ENCODE results near the gene ARF1.

Gene ARF1

DNA sequence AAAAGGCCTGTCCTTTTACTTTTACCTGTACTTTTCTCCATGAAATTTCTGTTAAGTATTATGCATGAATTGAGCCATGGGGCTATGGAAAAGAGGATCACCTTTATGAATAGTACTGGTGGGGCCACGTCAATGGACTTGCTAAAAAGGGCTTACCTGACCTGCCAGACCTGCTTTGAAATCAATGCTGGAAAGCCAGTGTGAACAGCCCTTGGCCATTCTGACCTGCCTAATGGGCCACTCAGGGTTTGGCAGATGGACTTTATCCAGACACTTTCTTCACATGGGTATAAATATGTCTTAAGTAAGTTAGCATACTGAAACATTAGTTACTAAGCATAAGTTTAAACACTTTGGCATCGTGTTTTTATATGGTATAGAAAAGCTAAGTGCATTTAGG is 49.3 kb downstream of the ARF1 start:
- DNase-seq, result no peak

DNA sequence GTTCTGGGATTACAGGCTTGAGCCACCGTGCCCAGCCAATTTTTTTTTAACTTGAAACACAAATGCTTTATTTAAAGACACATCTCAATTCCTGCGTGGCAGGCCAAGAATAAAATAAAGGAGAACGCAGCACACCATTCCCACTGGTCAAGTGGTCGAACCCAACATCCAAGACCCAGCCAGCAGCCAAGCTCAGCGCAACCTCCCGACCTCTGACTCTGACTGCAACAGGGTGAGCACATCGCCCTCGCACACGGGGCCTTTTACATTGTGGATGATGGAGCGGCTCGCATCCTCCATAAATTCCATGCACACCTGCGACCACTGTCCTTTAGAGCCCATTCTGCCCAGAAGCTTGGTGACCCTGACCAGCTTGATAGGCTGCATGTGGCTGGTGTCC is 52.1 kb downstream of the ARF1 start:
- DNase-seq, result no peak

DNA sequence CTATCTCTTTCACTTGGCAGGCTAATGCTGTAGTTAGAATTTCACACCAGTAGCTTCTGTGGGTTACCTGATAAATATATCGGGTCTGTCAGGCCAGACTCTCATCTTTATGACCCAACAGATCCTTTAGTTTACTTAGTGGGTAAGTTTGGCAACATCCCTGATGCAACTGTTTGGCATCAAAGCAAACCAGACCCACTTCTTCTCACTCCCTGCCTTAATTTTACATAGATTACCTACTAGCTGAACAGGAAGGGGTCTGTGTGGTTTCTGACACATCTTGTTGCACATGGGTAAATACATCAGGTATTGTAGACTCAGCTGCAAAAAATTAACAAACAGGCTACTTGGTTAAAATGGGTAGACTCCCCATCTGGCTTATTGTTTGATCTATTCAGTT is 54.4 kb downstream of the ARF1 start:
- no peak for DNase-seq

DNA sequence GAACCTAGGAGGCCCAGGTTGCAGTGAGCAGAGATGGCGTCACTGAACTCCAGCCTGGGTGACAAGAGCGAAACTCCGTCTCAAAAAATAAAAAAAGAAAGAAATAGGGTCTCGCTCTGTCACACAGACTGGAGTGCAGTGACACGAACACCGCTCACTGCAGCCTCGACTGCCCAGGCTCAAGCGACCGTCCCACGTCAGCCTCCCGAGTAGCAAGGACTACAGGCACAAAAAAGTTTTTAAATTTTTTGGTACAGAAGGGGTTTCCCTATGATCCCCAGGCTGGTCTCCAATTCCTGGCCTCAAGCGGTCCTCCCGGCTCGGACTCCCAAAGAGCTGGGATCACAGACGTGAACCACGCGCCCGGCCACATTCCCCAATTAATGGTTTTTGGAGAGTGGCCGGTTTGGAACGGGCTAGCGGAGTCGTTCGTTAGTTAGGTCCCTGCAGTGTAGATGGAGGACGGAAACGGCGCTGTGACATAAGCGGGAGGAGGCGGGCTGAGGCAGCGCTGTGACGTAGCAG is 57.0 kb downstream of the ARF1 start:
- DNase-seq, result no peak

DNA sequence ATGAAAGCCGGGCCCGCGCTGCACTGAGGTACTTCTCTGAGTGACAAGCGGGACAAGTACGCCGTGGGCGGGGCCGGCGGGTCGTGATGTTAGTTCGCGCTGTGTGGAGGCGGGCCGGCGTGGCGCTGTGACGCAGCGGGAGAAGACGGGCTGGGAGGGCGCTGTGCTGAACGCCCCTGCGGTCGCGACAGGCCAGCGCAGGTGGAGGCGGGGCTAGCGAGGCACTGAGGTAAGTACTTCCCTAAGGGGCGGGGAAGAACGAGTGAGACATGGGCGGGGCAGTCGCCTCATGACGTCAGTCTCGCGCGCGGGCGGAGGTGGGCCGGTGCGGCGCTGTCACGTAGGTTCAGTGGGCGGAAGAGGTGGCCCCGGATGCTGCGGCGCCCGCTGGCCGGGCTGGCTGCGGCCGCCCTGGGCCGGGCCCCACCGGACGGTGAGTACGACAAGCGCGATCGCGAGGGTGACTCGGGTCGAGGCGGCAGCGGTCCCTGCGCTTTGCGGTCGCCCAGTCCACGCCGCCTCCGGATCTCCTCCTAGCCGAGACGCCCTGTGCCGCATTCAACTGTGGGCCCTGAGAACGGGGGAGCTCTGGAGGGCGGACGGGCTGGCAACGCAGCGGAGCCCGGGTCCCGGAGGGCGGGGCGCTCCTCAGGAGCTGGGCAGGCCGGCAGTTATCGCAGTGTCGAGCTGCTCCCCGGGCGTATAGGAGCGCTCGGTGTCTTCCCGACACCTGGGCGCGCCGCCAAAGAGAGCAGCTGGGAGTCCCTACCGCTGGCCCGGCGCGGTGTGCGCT is 57.6 kb downstream of the ARF1 start, which contains the start of gene GUK1:
Gene GUK1, plus strand, starts transcription at position 349 of the 793 bp plus-strand sequence. Its CDS starts 24 bp downstream, at position 373.
- DNase-seq, result peak; percentile 98

DNA sequence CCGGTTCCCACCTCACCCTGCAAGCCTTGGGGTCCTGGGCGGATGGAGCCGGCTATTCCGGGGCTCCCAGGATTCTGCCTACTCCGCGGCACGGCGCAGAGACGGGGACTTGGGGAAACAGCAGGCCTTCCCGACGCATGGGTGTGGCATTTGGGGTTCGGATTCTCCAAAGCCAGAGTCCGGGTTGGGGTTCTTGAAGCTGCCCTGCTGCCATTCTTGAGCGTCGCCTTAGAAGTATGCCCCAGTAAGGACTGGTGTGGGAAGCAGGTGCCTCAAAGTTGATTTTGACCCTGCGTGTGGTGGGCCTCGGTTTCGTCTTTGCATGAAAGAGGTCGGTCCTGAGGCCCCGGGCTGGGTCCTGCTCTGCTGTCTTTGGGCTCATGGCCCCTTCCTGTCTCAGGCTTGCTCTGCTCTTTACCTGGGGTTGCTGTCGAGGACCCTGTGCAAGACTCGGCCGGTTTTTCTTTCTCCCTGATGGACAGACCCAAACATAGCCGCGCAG is 58.3 kb downstream of the ARF1 start:
- DNase-seq, result no peak

DNA sequence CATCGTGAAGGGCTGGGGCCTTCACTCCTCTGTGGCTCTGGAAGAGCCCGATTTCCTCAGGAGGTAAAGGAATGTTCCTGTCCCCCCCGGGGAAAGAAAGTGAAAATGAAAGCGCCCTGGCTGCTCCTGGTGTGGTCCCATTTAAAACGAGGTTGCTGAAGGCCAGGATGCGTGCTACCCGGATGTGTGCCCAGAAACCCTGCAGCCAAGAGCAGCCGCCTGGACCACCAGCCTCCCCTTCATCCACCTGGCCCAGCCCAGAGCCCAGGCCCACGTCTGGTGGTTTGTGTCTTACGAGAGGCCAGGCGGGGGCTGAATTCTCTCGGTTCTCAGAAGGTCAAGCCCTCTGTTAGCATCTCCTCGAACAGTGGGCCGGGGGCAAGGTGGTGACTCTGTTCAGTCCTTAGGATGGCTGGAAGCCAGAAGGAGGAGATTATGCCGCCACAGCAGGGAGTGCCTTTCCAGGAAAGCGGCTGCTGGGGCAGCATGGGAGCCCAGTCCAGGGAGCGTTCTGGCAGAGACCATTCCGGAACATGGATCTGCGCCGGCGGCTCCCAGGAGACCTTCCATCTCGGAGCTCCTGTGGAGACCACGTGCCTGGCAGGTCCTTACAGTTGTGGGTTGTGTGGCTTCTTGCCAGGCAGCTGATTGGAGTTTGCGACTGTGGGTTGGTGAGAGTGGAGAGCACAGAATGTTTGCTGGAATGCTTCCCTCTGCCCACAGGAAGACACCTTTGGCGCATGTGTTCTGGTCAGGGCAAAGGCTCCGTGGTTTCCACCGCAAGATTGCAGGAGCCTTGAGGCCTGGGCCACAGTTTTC is 58.9 kb downstream of the ARF1 start:
- DNase-seq, result peak; percentile 65

DNA sequence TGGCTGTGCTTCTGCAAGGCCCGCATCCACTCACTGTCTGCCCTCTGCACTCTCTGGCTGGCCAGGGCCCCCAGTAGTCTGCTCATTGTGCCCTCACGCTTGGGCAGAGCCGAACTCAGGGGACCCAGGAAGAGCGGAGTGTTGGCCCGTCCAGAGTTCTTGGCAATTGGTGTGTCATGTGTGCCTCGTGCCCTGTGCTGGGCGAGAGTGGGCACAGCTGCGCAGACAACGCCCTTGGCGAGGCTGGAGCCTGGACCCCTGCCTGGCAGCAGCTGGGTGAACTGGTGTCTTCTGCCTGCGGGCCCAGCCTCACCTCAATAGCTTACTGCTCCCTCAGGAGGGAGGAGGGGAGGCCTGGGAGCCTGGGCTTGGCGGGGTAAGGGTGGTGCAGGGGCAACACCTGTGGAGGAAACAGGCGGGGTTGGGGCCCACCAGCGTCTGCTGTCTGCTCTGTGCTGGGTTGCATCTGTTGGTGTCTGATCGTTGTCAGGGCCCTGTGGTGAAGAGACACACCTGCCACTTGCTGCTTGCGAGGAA is 59.7 kb downstream of the ARF1 start:
- DNase-seq, result no peak

DNA sequence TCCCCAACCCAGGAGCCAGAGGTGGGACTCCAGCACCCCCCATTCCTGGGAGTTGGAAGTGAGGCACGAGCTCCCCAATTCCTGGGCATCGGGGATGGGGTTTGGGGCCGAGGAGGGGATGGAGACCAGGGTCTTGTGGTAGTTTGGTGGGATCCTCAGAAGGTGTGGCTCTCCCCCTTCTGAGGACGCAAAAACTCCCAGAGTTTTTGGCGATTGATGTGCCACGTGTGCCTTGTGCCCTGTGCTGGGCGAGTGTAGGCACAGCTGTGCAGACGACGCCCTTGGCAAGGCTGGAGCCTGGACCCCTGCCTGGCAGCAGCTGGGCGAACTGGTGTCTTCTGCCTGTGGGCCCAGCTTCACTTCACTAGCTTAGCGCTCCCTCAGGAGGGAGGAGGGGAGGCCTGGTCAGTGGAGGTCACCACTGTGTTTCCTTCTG is 60.2 kb downstream of the ARF1 start:
- no peak for DNase-seq

DNA sequence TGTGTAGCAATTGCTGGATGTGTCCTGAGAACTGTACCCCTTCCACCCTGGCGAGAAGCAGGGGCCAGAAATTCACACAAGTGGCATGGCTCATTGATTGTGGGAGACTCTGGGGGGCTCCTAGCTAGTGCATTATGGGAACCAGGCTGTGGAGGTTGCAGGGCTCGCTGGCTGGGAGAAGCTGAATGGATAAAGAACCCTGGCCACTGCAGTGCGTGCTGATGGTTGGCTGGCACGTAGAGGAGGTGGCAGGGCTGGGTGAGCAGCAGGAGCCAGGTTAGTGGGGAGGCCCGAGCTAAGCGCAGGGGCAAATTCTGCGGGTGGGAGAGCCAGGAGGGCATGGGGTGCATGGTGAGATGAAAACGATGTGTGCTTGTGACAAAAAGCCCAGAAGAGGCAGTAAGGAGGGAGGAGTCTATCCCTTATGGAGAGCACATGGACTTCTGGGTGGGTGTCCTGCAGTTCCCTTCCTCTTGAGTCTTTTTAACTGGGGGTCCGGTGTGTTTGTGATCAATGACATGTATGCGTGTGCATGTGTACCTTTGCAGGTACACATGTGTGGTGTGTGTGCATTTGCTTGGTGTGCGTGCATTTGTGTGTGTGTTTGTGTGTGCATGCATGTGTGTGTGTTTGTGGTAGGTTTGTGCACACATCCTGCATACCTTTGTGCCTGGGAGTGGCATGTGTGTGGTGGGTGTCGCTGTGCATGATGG is 61.1 kb downstream of the ARF1 start:
- no peak for DNase-seq

DNA sequence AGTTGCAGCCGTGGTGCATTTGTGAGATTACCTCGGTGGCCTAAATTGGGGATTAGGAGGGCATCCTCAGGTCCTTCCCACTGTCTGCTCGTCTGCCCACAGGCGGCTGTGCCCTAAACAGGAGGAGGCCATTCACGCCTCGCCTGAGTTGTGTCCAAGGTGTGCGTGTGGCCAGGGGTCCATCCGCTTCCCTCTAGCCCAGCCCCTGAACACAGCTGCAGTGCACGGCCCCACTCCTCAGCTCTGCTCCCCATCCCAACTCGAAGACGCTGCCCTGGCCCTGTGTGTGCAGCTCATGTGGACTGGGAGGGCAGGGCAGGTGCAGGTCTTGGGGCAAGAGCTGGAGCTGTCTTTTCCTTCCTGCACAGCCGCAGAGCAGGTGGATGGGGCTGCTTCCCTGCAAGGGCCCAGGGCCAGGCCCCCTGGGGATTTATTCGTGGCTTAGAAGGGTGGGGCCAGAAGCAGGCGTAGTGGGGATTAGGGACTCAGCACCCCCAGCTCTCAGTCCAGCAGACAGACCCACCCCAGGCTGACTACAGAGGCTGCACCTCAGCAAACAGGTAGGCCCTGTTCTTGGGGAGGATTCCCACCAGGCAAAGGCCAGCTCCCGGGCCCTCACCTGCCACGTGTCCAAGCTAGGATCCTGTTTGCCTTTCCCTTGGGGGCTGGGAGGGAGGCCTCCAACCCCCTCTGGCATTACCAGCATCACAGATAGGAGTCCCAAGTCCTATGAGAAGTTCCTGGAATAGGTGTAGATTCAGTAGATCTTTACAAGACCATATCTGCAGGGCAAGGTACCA is 61.9 kb downstream of the ARF1 start:
- no peak for DNase-seq

DNA sequence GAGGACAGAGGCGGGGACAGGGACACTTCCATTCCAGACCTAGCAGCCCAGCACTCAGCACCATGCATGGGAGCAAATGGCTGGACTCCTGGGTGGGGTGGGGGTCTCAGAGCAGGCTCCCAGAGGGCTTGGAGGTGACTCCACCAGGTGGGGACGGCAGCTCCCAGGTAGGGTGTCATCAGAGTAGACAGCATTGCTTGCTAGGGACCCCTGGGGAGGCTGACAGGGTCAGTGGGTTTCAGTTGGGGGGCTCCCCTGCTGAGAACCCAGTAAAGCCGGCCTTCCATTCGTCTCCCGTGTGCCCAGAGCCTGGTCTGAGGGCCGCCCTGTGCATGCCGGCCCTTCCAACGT is 62.5 kb downstream of the ARF1 start:
- no peak for DNase-seq

DNA sequence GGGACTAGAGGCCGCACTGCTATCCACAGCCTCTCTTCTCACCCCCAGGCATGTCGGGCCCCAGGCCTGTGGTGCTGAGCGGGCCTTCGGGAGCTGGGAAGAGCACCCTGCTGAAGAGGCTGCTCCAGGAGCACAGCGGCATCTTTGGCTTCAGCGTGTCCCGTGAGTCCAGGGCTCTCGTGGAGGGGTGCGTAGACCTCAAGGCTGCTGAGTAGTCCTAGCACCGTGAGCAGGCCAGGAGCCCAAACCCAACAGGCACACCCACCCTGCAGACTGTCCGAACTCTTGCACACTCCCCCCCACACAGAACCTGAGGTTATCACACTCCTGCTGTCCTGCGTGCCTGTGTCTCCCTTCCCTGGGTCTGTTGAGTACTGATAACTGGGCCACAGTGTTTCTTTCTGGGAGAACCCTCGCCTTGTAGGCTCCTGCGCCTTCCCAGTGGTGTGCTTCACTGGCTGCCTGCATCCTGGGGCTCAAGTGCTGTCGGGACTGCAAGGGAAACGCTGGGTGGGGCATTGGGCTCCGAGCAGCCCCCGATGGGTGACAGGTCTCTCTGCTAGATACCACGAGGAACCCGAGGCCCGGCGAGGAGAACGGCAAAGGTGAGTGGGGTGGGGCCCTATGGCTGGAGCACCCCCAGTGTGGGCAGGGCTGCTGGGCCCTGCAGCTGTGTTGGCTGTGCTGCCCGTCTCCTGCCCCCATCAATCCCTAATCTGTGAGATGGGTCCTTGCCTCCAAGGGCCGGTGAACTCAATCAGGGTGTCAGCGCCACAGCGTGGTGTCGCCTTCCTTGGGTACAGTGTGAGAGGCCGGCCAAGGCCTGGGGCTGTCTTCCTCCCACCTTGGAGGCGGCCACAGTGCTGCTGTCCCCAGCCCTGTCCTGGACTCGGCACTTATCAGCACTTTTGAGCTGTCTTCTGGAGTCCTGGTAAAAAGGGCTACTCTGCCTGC is 63.2 kb downstream of the ARF1 start:
- no peak for DNase-seq

DNA sequence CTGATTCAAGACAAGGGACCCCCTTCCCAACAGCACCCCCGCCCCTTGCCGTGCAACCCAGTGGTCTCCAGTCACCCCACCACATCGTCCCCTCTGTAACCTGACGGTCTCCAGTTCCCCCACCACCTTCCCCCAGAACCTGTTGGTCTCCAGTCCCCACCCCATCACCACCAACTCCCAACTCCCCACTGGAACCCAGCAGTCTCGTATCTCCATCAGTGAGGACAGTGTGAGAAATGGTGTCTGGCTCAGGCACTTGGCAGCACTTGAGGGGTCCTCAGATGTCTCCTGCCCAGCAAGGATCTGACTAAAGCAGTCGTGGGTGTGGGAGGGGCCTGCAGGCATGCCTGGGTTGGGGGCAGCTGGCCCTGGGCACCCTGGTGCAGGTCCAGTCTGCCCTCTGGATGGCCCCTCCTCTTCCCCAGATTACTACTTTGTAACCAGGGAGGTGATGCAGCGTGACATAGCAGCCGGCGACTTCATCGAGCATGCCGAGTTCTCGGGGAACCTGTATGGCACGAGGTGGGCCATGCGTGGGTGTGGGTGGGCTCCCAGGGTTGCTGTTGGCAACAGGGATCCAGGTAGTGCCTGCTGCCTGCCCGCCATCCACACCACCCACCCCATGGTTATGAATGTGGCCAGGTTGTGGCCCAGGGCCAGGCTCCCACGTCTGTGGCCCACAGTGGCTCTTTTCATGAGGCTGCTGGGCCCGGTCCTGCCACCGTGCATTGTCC is 64.1 kb downstream of the ARF1 start:
- no peak for DNase-seq

DNA sequence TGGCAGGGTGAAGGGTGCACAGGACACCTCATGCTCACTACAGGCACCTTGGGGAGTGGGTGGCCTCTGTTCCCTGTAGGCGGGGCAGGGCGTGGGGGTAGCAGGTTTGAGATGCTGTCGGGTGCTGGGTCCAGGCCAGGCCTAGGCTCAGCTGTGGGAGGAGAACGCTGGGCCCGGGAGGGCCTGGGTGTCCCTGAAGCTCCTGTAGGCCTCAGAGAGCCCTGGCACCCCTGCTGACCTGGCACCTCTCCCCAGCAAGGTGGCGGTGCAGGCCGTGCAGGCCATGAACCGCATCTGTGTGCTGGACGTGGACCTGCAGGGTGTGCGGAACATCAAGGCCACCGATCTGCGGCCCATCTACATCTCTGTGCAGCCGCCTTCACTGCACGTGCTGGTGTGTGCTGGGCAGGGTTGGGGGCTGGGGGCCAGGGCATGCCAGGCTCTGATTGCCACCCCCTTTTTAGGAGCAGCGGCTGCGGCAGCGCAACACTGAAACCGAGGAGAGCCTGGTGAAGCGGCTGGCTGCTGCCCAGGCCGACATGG is 64.7 kb downstream of the ARF1 start:
- DNase-seq, result no peak

DNA sequence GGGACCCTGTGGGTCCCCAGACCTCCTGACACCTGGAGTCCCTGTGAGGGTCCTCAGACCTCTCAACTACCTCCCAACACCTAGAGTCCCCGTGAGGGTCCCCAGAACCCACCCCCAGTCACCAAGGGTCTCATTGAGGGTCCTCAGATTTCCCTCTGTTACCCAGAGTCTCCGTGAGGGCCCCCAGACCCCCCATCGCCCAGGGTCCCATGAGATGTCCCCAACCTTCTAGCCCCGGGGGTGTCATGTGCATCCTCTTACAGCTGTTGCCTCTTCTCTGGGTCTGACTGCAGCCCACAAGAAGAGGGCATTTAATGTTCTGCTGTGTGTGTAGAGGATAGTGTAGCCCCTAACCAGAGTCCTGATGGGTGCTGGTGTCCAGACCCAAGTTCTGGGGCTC is 65.3 kb downstream of the ARF1 start:
- no peak for DNase-seq

DNA sequence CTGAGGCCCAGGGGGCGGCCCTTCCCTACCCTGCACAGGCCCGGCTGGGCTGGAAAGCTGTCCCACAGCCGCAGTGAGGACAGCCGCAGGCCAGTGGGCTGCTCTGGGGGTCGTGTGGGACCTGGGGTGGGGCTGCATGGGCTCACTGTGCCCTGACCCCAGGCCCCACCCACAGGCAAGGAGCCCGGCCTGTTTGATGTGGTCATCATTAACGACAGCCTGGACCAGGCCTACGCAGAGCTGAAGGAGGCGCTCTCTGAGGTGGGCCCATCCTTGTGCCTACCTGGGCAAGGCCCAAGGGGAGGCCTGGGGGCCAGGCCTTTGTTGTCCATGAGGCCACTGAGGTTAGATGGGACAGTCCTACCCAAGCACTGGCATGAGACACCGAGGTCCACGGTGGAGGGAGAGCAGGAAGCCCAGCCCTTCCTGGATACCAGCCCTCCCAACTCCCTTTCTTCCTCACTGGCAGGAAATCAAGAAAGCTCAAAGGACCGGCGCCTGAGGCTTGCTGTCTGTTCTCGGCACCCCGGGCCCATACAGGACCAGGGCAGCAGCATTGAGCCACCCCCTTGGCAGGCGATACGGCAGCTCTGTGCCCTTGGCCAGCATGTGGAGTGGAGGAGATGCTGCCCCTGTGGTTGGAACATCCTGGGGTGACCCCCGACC is 65.8 kb downstream of the ARF1 start:
- no peak for DNase-seq

All from DMS79 treated with DMSO at 0.1 percent for 48 hours (cell line).